GM21447 (cell line): ENCODE results near the gene TCF7L1.

Source experiments
- ATAC-seq: cut with Tn5 transposase; IDR thresholded peaks from one replicate; pipeline ENCODE4 v1.9.1; 2021; ENCODE audit not compliant: unreplicated experiment

Gene TCF7L1

DNA sequence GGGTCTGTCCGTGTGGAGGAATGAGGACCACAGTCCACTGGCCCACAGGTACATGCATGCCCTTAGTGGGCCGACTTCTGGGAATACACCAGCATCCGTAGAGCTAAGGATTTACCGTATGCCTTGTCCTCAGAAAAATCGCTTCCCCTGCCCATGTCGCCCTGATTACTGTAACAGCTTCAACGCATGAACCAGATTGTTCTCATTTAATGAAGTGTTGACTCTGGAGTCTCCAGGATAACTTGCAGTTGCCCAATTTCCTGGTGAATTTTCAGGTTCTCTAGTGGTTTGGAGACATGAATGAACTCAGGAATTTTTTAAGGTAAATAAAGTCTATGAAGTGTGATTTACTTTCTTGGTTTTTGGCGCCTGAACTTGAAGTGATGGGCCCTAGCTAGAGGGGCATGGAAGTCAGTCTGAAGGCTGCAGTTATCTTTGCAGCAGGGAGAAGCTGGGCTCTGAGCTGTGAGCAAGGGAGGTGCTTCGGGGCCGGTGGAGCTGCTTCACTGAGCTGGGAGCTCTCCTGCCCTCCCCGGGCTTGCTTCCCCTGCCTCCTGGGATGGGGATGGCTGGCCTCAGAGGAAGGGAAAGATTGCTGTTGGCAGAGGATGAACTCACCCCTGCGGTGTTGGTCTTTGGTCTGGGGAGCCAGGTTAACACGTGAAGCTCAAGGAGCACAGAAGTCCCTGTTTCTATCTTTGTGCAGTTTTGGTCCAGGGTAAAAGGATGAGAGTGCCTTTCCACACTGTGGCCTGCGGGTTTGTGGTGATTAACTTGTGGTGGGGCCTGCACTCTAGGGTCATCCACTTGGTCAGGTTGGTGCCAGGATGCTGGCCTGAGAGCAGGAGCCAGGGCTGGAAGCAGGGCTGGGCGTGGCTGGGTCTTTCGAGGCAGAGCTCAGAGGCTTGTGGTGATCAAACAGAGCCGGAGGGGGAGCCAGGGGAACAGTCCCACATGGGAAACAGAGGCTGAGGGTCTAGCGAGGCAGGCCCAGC lies 28.1 kb downstream of the TCF7L1 start:
- ATAC-seq: no peak

- no peak for ATAC-seq
Measured at GRCh38 chr2:85162746-85163301, 29.6 kb downstream of the TCF7L1 start.

DNA sequence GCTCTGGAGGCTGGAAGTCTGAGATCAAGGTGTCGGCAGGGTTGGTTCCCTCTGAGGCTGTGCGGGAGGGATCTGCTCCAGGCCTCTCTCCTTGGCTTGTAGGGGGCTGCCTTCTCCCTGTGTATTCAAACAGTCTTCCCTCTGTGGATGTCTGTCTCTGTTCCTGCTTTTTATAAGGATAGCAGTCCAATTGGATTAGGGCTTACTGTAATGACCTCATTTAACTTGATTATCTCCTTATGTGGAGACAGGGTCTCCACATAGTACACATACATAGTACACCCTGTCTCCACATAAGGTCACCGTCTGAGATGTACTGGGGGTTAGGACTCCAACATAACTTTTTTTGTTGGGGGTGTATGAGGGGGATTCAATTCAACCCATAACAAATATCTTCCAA lies 30.5 kb downstream of the TCF7L1 start:
- ATAC-seq: no peak

- ATAC-seq: no peak
Measured at GRCh38 chr2:85164145-85164569, 31.0 kb downstream of the TCF7L1 start.

DNA sequence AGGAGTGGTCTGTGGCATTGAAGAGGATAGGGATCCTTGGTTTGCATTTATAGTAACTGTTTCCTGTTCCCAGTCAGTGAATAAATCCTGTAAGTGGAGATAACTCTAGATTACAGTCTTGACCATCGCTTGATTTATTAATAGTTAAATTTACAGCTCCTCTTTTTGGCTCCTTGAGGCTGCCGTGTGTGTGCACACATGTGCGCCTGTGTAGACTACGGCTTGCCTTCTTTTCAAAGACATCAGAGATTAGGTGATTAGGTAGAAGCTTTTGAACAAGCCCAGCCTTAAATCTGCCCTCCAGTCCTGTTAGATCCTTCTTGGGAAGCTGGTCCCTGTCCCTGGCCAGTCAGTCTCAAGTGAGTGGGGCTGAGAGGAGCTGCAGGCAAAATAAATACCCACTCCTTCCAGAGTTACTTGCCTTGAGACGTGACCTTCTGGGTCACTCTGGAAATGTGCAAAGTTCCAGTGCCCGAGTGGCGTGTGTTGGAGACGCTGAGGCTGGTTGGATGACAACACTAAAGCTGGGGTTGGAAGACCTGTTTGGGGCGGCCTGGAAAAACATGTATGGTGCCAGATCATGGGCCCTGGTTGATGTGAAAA lies 32.0 kb downstream of the TCF7L1 start:
- ATAC-seq: no peak

- ATAC-seq: no peak
Measured at GRCh38 chr2:85166021-85166420, 32.8 kb downstream of the TCF7L1 start.

DNA sequence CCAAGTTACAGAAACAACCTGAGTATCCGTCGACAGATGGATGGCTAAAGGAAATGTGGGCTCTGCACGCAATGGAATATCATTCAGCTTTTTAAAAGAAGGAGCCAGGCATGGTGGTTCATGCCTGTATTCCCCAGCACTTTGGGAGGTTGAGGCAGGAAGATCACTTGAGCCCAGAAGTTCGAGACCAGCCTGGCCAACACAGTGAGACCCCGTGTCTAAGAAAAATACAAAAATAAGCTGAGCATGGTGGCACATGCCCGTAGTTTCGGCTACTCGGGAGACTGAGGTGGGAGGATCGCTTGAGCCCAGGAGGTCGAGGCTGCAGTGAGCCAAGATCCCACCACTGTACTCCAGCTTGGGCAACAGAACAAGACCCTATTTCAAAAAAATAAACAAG lies 34.3 kb downstream of the TCF7L1 start:
- no peak for ATAC-seq

- ATAC-seq: no peak
Measured at GRCh38 chr2:85168942-85169341, 35.8 kb downstream of the TCF7L1 start.

DNA sequence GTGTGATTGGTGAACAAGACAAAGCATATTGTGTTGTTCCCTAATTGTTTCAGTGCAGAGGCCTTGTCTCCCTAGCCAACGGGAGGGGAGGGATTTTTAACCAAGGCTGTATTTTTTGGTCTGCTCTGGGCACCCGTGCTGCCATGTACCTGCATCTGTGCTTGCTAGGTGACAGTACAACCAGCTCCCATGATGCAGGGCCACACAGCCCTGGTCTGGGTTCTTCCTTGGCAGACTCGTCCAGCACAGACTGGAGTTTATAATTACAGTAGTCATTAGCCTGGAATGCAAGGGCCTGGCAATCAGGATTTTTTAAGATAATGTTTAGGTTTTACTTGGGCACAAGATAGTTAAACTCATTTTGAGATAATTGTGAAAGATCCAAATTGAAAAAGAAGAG lies 36.4 kb downstream of the TCF7L1 start:
- no peak for ATAC-seq

- no peak for ATAC-seq
Measured at GRCh38 chr2:85170938-85171475, 37.8 kb downstream of the TCF7L1 start.

DNA sequence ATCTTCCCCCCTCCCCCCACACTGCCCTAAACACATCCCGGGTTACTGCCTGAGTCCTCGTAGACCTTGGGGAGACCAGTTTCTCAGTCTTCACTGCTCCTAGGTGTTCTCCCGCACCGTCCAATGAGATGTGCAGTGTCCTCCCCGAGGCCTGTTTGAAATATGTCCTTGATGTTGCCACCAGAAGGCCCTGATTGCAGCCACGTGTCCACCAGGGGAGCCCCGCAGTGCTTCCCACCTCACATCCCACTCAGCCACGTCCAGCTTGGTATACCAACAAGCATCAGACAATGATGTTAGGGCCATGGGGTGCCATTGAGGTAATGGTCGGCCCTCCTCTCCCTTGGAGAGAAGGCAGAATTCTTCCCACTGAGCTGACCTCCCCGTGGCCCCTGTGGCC lies 38.7 kb downstream of the TCF7L1 start:
- no peak for ATAC-seq

- no peak for ATAC-seq
Measured at GRCh38 chr2:85173909-85174308, 40.7 kb downstream of the TCF7L1 start.

DNA sequence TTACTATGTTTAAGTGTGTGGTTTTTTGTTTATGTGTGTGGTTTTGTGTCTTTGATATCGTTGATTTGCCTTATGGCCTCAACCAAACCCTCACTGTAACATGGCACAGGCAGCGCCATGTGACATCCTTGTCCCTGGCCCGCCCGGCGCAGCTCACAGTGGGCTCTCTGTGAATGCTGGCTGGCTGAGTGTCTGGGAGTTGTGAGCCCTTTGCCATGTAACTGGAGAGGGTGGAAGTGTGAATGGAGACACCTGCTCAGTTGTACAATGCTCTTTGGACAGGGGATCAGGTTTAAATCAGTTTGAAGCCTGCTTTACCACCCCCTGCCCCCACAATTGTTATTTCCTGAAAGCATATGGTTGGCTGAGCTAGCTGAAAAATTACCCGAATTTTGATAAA lies 41.8 kb downstream of the TCF7L1 start:
- ATAC-seq: no peak

GRCh38 chr2:85175369-85176299 lies 42.4 kb downstream of the TCF7L1 start:
- ATAC-seq: no peak

DNA sequence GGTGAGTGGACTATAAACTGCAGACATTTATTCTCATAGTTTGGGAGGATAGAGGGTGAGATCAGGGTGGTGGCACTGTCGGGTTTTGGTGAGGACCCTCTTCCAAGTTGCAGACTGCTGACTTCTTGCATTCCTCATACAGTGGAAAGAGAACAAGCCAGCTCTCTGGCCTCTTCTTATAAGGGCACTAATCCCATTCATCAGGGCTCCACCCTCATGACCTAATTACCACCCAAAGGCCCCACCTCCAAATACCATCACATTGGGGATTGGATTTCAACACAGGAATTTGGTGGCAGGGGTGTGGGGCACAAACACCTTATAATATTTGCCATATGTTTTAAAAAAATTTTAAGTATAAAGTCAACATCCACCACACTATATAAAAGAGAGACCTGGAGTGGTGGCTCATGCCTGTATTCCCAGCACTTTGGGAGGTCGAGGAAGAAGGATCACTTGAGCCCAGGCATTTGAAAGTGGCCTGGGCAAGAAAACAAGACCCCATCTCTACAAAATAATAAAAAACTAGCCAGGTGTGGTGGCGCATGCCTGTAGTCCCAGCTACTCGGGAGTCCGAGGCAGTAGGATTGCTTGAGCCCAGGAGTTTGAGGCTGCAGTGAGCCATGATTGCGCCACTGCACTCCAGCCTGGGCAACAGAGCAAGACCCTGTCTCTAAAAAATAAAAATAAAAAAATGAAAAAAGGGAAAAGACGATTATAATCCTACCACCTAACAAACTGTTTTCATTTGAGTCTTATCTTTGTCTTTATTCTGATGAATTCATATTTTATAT lies 44.0 kb downstream of the TCF7L1 start:
- no peak for ATAC-seq

GRCh38 chr2:85178154-85178553 lies 45.0 kb downstream of the TCF7L1 start:
- no peak for ATAC-seq

- no peak for ATAC-seq
Measured at GRCh38 chr2:85178980-85179411, 45.8 kb downstream of the TCF7L1 start.

- ATAC-seq: no peak
Measured at GRCh38 chr2:85179541-85179940, 46.3 kb downstream of the TCF7L1 start.

- ATAC-seq: no peak
Measured at GRCh38 chr2:85180322-85181133, 47.3 kb downstream of the TCF7L1 start.
